HT1080 (cell line): ENCODE measurements around the gene TBX18. TPM values are rescaled to one million over a fixed set of nuclear protein-coding genes. Genes with fewer than 3 reads are reported as not detected.
A peak's percentile ranks its signal among the peaks of the same experiment; 100 is the strongest.

Source experiments
- DNase-seq: peaks from one replicate; pipeline ENCODE4 v3.0.0-alpha.2; 2015; ENCODE audit warnings: low read depth
- total RNA-seq: library from RNA; depleted of rRNA; stranded (reverse); fragments of >200 nt; shearing (Covaris generic); gene quantifications from 2 replicates; pipeline ENCODE4 v1.2.3, GENCODE V29; 2014

The TBX18 gene
- total RNA-seq, 1 experiment from 2014 or later, result 5.9 TPM

GRCh38 chr6:84749181-84749580 is 15.2 kb downstream of the TBX18 start:
- no peak for DNase-seq

- no peak for DNase-seq
Measured at GRCh38 chr6:84748376-84748775, 16.0 kb downstream of the TBX18 start.

GRCh38 chr6:84743616-84744015 is 20.8 kb downstream of the TBX18 start:
- no peak for DNase-seq

GRCh38 chr6:84740385-84740784 is 24.0 kb downstream of the TBX18 start:
- DNase-seq, result no peak

GRCh38 chr6:84739866-84740208 is 24.6 kb downstream of the TBX18 start:
- peak; percentile 38 for DNase-seq

GRCh38 chr6:84738996-84739865 is 25.2 kb downstream of the TBX18 start:
- peak; percentile 61 for DNase-seq

- no peak for DNase-seq
Measured at GRCh38 chr6:84733889-84734288, 30.5 kb downstream of the TBX18 start.

GRCh38 chr6:84731901-84732300 is 32.5 kb downstream of the TBX18 start:
- DNase-seq, result no peak

- DNase-seq, result no peak
Measured at GRCh38 chr6:84731401-84731800, 33.0 kb downstream of the TBX18 start.

- DNase-seq, result peak; percentile 39
Measured at GRCh38 chr6:84728602-84729001, 35.8 kb downstream of the TBX18 start.

GRCh38 chr6:84719152-84719551 is 45.2 kb downstream of the TBX18 start:
- DNase-seq, result no peak

- no peak for DNase-seq
Measured at GRCh38 chr6:84718038-84718955, 46.1 kb downstream of the TBX18 start.

GRCh38 chr6:84709121-84709520 is 55.3 kb downstream of the TBX18 start:
- no peak for DNase-seq

- DNase-seq, result no peak
Measured at GRCh38 chr6:84707171-84707570, 57.2 kb downstream of the TBX18 start.

GRCh38 chr6:84696166-84696565 is 68.2 kb downstream of the TBX18 start:
- no peak for DNase-seq

GRCh38 chr6:84691978-84692623 is 72.3 kb downstream of the TBX18 start:
- no peak for DNase-seq

- DNase-seq, result no peak
Measured at GRCh38 chr6:84688141-84688873, 76.1 kb downstream of the TBX18 start.

GRCh38 chr6:84687431-84687830 is 77.0 kb downstream of the TBX18 start:
- no peak for DNase-seq

- peak; percentile 14 for DNase-seq
Measured at GRCh38 chr6:84685983-84686584, 78.3 kb downstream of the TBX18 start.

GRCh38 chr6:84681693-84682326 is 82.6 kb downstream of the TBX18 start:
- no peak for DNase-seq
